Neuronal stem cell (in vitro differentiated cells): ENCODE measurements around the gene CST3.

Source experiments
- DNase-seq: peaks from one replicate; pipeline ENCODE4 v3.0.0-alpha.2; 2013; ENCODE audit warnings: low spot score
- H2AFZ ChIP-seq: one replicate; pipeline ENCODE4 v1.6.1; 2013; ENCODE audit warnings: mild to moderate bottlenecking, low read length, inconsistent platforms
- H2AK5ac ChIP-seq: 2 replicates; pipeline ENCODE4 v1.6.1; 2013; ENCODE audit warnings: low read depth, mild to moderate bottlenecking, inconsistent platforms, low read length, moderate library complexity, mixed read lengths
- H2BK120ac ChIP-seq: 2 replicates; pipeline ENCODE4 v1.6.1; 2013; ENCODE audit warnings: low read depth, mild to moderate bottlenecking, inconsistent platforms, low read length, moderate library complexity, mixed read lengths
- H2BK12ac ChIP-seq: one replicate; pipeline ENCODE4 v1.6.1; 2013; ENCODE audit warnings: low read length, inconsistent platforms
- H2BK15ac ChIP-seq: 2 replicates; pipeline ENCODE4 v1.6.1; 2013; ENCODE audit warnings: mild to moderate bottlenecking, low read length, inconsistent platforms, mixed read lengths
- H2BK5ac ChIP-seq: one replicate; pipeline ENCODE4 v1.6.1; 2013; ENCODE audit warnings: inconsistent platforms, mild to moderate bottlenecking, low read length, moderate library complexity
- H3K14ac ChIP-seq: one replicate; pipeline ENCODE4 v1.6.1; 2013; ENCODE audit warnings: low read length, inconsistent platforms
- H3K18ac ChIP-seq: 2 replicates; pipeline ENCODE4 v1.6.1; 2013; ENCODE audit warnings: low read length, inconsistent platforms
- H3K23ac ChIP-seq: 2 replicates; pipeline ENCODE4 v1.6.1; 2013; ENCODE audit warnings: low read depth, mild to moderate bottlenecking, mixed read lengths, low read length, inconsistent platforms; ENCODE audit not compliant: poor library complexity
- H3K27ac ChIP-seq: replicated peaks from 3 replicates; pipeline ENCODE4 v1.5.1; 2013; ENCODE audit warnings: low read length, inconsistent platforms
- H3K27me3 ChIP-seq, 3 experiments: 2 replicates each; pipeline ENCODE4 v1.6.1; 2013; ENCODE audit warnings: low read length in 3 of 3, mild to moderate bottlenecking in 2 of 3, inconsistent platforms in 1 of 3, low read depth in 1 of 3, mixed read lengths in 1 of 3, moderate library complexity in 1 of 3; ENCODE audit not compliant: control insufficient read depth in 3 of 3, insufficient read depth in 3 of 3
- H3K36me3 ChIP-seq, 2 donors: replicated peaks in 1 of 2; 2 replicates each; pipeline ENCODE4 v1.6.1; 2013; ENCODE audit warnings: low read length in 2 of 2; ENCODE audit not compliant: control insufficient read depth in 2 of 2, insufficient read depth in 2 of 2
- H3K4ac ChIP-seq: 2 replicates; pipeline ENCODE4 v1.6.1; 2013; ENCODE audit warnings: inconsistent platforms, mild to moderate bottlenecking, low read length, moderate library complexity
- H3K4me1 ChIP-seq, 2 donors: 1 replicate in 1 of 2; 2 replicates in 1 of 2; pipeline ENCODE4 v1.6.1; 2013; ENCODE audit warnings: low read length in 2 of 2, low read depth in 1 of 2; ENCODE audit not compliant: control insufficient read depth in 2 of 2, insufficient read depth in 1 of 2
- H3K4me2 ChIP-seq: one replicate; pipeline ENCODE4 v1.6.1; 2013; ENCODE audit warnings: mild to moderate bottlenecking, low read length, inconsistent platforms; ENCODE audit not compliant: insufficient read depth, poor library complexity, severe bottlenecking
- H3K4me3 ChIP-seq, 2 donors: 2 replicates each; pipeline ENCODE4 v1.5.1; 2013; ENCODE audit warnings: low read length in 2 of 2, mild to moderate bottlenecking in 2 of 2, inconsistent platforms in 1 of 2, moderate library complexity in 1 of 2
- H3K79me1 ChIP-seq: one replicate; pipeline ENCODE4 v1.6.1; 2013; ENCODE audit warnings: low read depth, mild to moderate bottlenecking, inconsistent platforms, low read length, moderate library complexity
- H3K9ac ChIP-seq: one replicate; pipeline ENCODE4 v1.6.1; 2013; ENCODE audit warnings: mild to moderate bottlenecking, low read depth, low read length, inconsistent platforms; ENCODE audit not compliant: poor library complexity
- H3K9me3 ChIP-seq, 2 donors: replicated peaks in 1 of 2; 2 replicates each; pipeline versions ENCODE3 to v1.6.1; 2013; ENCODE audit warnings: low read length in 2 of 2, mild to moderate bottlenecking in 2 of 2, inconsistent platforms in 1 of 2, low read depth in 1 of 2, mixed read lengths in 1 of 2, moderate library complexity in 1 of 2; ENCODE audit not compliant: control insufficient read depth in 2 of 2, insufficient read depth in 1 of 2
- H4K8ac ChIP-seq: one replicate; pipeline ENCODE4 v1.6.1; 2013; ENCODE audit warnings: low read depth, mild to moderate bottlenecking, inconsistent platforms, low read length, moderate library complexity
- H4K91ac ChIP-seq: one replicate; pipeline ENCODE4 v1.6.1; 2013; ENCODE audit warnings: low read length, low read depth, mild to moderate bottlenecking, inconsistent platforms; ENCODE audit not compliant: poor library complexity
- WGBS, 2 donors: extraction: QIAGEN DNeasy Blood & Tissue Kit; methylation state at CpG; one replicate each; pipeline ENCODE4 v1.1.7; 2013; ENCODE audit warnings: missing lambda C conversion rate in 2 of 2, mixed read lengths in 1 of 2; ENCODE audit not compliant: insufficient read length in 2 of 2, insufficient replicate concordance in 1 of 2; ENCODE audit errors: extremely low coverage in 2 of 2; 5-methylcytosine and 5-hydroxymethylcytosine counted together

Gene CST3

DNA sequence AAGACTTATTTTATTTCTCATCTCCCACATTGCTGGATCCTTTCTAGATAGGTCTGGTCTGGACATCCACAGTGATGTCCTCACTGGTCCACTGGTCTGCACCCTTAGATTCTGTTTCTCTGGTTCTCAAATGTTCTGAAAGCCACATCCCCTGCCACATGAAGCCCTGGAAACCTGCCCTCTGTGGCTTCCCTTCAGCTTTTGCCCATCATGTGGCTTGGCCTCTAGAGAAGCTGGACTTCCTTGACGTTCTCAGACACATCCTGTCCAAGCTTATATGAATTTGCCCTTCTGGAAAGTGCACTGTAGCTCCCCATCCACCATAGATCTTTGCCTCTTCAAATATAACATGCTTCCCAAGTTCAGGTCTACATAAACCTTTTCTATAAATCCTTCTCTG is 32.6 kb upstream of the CST3 start:
- DNase-seq = no peak
- no peak overlapping the region for H2BK12ac ChIP-seq

DNA sequence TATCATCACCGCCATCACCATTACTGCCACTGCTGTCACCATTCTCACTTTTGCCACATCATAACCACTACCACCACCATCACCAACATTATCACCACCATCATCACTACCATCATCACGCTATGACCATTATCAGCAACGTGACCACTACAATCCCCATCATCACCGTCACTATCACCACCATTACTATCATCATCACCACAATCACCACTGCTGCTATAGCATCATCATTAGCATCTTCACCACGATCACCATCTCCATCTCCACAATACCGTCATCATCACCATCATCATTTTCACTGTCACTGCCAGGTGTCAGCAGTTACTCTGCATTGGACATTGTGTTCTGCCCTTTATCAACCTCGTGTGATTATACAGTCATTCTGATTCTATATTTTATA is 32.1 kb upstream of the CST3 start:
- Histone ChIP-seq H2BK12ac (no peak overlapping the region), H3K23ac (no peak overlapping the region), H2AK5ac (no peak overlapping the region), H3K79me1 (no peaks in the 10 kb centered on the region), H2BK15ac (no peak overlapping the region), H3K18ac (no peak overlapping the region), H3K4me3 (no peak overlapping the region), H4K8ac (no peak overlapping the region), H4K91ac (no peak overlapping the region), H3K14ac (peak overlapping the region; percentile 25), H3K9ac (no peak overlapping the region), H3K4me1 (no peaks in the 10 kb centered on the region), H3K27me3 (peaks cover 0 to 5% (median 0%) of the 10 kb centered on the region in 3 experiments), H3K9me3 (peaks cover 0 to 2% of the 10 kb centered on the region in 2 donors), H3K4me2 (no peak overlapping the region), H3K27ac (no peak overlapping the region), H3K36me3 (no peaks in the 10 kb centered on the region), H2BK5ac (no peak overlapping the region), H2BK120ac (no peak overlapping the region), H3K4ac (no peak overlapping the region), H2AFZ (no peak overlapping the region)
- DNase-seq = no peak
- no CpG with 5 or more reads among the region's 7 CpGs for WGBS, 2 donors

More for the DNA sequence above, 32.6 kb upstream of the CST3 start:
- Histone ChIP-seq H3K79me1 (no peaks in the 10 kb centered on the region), H4K91ac (no peak overlapping the region), H3K14ac (no peak overlapping the region), H3K4ac (no peak overlapping the region), H2BK5ac (no peak overlapping the region), H3K4me3 (no peak overlapping the region), H3K27ac (no peak overlapping the region), H3K27me3 (peaks cover 0 to 2% (median 0%) of the 10 kb centered on the region in 3 experiments), H3K36me3 (no peaks in the 10 kb centered on the region), H2AK5ac (no peak overlapping the region), H4K8ac (no peak overlapping the region), H3K9ac (no peak overlapping the region), H3K4me1 (no peaks in the 10 kb centered on the region), H3K9me3 (peaks cover 0 to 2% of the 10 kb centered on the region in 2 donors), H2BK120ac (no peak overlapping the region), H2AFZ (no peak overlapping the region), H3K23ac (no peak overlapping the region), H2BK15ac (no peak overlapping the region), H3K18ac (no peak overlapping the region), H3K4me2 (no peak overlapping the region)
- WGBS, 2 donors = no CpG with 5 or more reads among the region's 1 CpG

DNA sequence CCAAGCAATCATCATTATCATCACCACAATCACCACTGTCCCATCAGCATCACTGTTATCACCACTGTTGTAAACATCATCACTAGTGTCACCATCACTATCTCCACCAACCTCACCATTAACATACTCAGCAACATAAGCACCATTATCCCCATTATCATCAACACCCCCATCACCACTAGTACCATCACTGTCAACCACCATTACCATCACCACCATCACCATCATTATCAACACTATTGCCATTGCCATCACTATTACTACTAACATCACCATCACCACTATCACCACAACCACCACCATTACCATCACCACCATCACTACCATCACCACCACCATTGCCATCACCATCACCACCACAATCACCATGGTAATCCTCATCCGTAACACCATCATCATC is 31.6 kb upstream of the CST3 start:
- H3K18ac ChIP-seq = no peak overlapping the region
- peaks cover 0 to 7% (median 0%) of the 10 kb centered on the region in 3 experiments for H3K27me3 ChIP-seq
- no peak overlapping the region for H4K91ac ChIP-seq
- no peak overlapping the region for H3K14ac ChIP-seq
- no peak overlapping the region for H2AFZ ChIP-seq
- H3K36me3 ChIP-seq = no peaks in the 10 kb centered on the region
- DNase-seq = no peak
- H3K4me1 ChIP-seq = no peaks in the 10 kb centered on the region
- H4K8ac ChIP-seq = no peak overlapping the region
- no peak overlapping the region for H2BK12ac ChIP-seq
- no peak overlapping the region for H3K4me3 ChIP-seq
- H3K4me2 ChIP-seq = no peak overlapping the region
- no peak overlapping the region for H2BK120ac ChIP-seq
- peaks cover 0 to 2% of the 10 kb centered on the region in 2 donors for H3K9me3 ChIP-seq
- H3K9ac ChIP-seq = no peak overlapping the region
- no CpG with 5 or more reads among the region's 1 CpG for WGBS, 2 donors
- no peak overlapping the region for H2BK5ac ChIP-seq
- no peak overlapping the region for H3K27ac ChIP-seq
- no peak overlapping the region for H3K23ac ChIP-seq
- H2BK15ac ChIP-seq = no peak overlapping the region
- H3K4ac ChIP-seq = no peak overlapping the region
- no peak overlapping the region for H2AK5ac ChIP-seq
- no peaks in the 10 kb centered on the region for H3K79me1 ChIP-seq

DNA sequence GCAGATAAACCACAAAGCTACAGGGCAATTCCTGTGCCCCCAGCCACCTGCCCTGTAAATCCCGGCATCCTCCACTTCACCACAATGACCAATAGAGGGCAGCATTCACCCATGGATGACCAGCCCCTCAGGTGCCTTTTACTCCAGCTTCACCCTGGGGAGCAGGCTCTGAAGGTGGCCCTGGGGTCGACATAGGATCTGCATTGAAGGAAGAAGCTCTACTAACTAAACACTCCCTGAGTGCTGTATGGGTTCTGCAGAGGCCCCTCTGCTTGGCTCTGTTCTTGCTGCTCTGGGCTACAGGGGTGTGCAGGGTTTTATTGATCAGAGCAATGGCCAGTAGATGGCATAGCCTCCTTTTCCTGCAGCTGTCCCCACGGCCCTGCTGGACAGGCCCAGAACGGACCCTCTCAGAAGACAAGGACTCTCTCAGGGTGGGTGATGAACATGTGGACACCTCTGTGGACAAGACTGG is 30.8 kb upstream of the CST3 start:
- H3K36me3 ChIP-seq = no peaks in the 10 kb centered on the region
- no peaks in the 10 kb centered on the region for H3K79me1 ChIP-seq
- no CpG with 5 or more reads among the region's 4 CpGs for WGBS, 2 donors
- no peak overlapping the region for H4K91ac ChIP-seq
- H3K4me2 ChIP-seq = no peak overlapping the region
- no peaks in the 10 kb centered on the region for H3K4me1 ChIP-seq
- no peak overlapping the region for H2BK15ac ChIP-seq
- no peak overlapping the region for H3K4me3 ChIP-seq
- H3K14ac ChIP-seq = no peak overlapping the region
- H2BK5ac ChIP-seq = no peak overlapping the region
- H2BK12ac ChIP-seq = no peak overlapping the region
- no peak overlapping the region for H2AFZ ChIP-seq
- no peak overlapping the region for H3K27ac ChIP-seq
- no peak overlapping the region for H3K9ac ChIP-seq
- peaks cover 0 to 2% of the 10 kb centered on the region in 2 donors for H3K9me3 ChIP-seq
- no peak overlapping the region for H3K23ac ChIP-seq
- peak overlapping the region; percentile 82 for H4K8ac ChIP-seq
- no peak overlapping the region for H3K4ac ChIP-seq
- H3K27me3 ChIP-seq = peaks cover 0 to 7% (median 0%) of the 10 kb centered on the region in 3 experiments
- H2BK120ac ChIP-seq = no peak overlapping the region
- no peak overlapping the region for H3K18ac ChIP-seq
- DNase-seq = peak; percentile 67
- H2AK5ac ChIP-seq = no peak overlapping the region
